ENCODE results near the gene TCIRG1. TPM values are rescaled to one million over a fixed set of nuclear protein-coding genes. Genes with fewer than 3 reads are reported as not detected.
A peak's percentile ranks its signal among the peaks of the same experiment; 100 is the strongest.

Gene TCIRG1
- total and polyA plus RNA-seq, 4 donors: 32.2 to 96.1 (median 44.5) TPM

DNA sequence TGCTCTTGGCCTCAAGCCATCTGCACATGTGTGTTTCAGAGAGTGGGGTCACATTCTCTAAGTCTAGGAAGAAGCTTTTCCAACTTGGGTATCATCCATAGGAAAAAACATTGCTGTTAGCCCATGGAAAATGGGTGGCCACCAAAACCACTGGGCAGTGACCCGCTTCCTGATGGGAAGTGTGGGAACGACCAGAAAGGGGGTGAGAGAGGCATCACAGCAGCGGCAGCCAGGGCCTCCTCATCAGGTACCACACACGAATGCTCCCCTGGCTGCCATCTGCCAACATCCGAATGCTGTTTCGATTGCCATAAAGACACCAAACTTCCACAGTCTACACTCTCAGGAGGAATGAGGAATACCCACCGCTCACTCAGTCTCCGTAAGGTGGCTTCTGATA is 42.0 kb downstream of the TCIRG1 start:
- peaks cover 0 to 25% (median 13%) of the 10 kb centered on the region in 4 donors for H3K4me1 ChIP-seq (ENCODE audit: control insufficient read depth in 4 of 4, insufficient read depth in 4 of 4, low read length in 3 of 4)
- no peak overlapping the region for H3K9ac ChIP-seq (ENCODE audit: low read depth in 1 of 2, low read length in 2 of 2)
- no peak for DNase-seq (ENCODE audit: low spot score)
- H3K36me3 ChIP-seq (ENCODE audit: control insufficient read depth in 4 of 4, insufficient read depth in 3 of 4, low read depth in 1 of 4, low read length in 3 of 4): peaks cover 3 to 7% (median 4%) of the 10 kb centered on the region in 4 donors
- WGBS: 95% methylated on average over 8 of the region's 8 CpGs
- H3K27ac ChIP-seq (ENCODE audit: low read depth in 1 of 2, low read length in 2 of 2): no peak overlapping the region
- no peak for TF ChIP-seq YY1 (IDR thresholded peaks at IDR 0.05)
- TF ChIP-seq, protein P1, sequence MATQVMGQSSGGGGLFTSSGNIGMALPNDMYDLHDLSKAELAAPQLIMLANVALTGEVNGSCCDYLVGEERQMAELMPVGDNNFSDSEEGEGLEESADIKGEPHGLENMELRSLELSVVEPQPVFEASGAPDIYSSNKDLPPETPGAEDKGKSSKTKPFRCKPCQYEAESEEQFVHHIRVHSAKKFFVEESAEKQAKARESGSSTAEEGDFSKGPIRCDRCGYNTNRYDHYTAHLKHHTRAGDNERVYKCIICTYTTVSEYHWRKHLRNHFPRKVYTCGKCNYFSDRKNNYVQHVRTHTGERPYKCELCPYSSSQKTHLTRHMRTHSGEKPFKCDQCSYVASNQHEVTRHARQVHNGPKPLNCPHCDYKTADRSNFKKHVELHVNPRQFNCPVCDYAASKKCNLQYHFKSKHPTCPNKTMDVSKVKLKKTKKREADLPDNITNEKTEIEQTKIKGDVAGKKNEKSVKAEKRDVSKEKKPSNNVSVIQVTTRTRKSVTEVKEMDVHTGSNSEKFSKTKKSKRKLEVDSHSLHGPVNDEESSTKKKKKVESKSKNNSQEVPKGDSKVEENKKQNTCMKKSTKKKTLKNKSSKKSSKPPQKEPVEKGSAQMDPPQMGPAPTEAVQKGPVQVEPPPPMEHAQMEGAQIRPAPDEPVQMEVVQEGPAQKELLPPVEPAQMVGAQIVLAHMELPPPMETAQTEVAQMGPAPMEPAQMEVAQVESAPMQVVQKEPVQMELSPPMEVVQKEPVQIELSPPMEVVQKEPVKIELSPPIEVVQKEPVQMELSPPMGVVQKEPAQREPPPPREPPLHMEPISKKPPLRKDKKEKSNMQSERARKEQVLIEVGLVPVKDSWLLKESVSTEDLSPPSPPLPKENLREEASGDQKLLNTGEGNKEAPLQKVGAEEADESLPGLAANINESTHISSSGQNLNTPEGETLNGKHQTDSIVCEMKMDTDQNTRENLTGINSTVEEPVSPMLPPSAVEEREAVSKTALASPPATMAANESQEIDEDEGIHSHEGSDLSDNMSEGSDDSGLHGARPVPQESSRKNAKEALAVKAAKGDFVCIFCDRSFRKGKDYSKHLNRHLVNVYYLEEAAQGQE (IDR thresholded peaks at IDR 0.05): no peak
- TF ChIP-seq RXRA (IDR thresholded peaks at IDR 0.05): no peak
- TF ChIP-seq, protein P2, sequence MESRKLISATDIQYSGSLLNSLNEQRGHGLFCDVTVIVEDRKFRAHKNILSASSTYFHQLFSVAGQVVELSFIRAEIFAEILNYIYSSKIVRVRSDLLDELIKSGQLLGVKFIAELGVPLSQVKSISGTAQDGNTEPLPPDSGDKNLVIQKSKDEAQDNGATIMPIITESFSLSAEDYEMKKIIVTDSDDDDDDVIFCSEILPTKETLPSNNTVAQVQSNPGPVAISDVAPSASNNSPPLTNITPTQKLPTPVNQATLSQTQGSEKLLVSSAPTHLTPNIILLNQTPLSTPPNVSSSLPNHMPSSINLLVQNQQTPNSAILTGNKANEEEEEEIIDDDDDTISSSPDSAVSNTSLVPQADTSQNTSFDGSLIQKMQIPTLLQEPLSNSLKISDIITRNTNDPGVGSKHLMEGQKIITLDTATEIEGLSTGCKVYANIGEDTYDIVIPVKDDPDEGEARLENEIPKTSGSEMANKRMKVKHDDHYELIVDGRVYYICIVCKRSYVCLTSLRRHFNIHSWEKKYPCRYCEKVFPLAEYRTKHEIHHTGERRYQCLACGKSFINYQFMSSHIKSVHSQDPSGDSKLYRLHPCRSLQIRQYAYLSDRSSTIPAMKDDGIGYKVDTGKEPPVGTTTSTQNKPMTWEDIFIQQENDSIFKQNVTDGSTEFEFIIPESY (IDR thresholded peaks at IDR 0.05): no peak
- TF ChIP-seq FOXA2 (IDR thresholded peaks at IDR 0.05): no peak
- TF ChIP-seq FOXA1 (IDR thresholded peaks at IDR 0.05): no peak
- no peak for TF ChIP-seq EGR1 (IDR thresholded peaks at IDR 0.05; ENCODE audit: low read depth in 2 of 2)
- TF ChIP-seq HNF4G (IDR thresholded peaks at IDR 0.05): no peak
- TF ChIP-seq, protein P3, sequence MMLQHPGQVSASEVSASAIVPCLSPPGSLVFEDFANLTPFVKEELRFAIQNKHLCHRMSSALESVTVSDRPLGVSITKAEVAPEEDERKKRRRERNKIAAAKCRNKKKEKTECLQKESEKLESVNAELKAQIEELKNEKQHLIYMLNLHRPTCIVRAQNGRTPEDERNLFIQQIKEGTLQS (IDR thresholded peaks at IDR 0.05): no peak
- no peak for TF ChIP-seq SP1 (IDR thresholded peaks at IDR 0.05)
- no peak for TF ChIP-seq NR2F2 (IDR thresholded peaks at IDR 0.05)
- no peaks in the 10 kb centered on the region for H3K27me3 ChIP-seq (ENCODE audit: control insufficient read depth in 4 of 4, insufficient read depth in 4 of 4, low read length in 3 of 4)
- no peaks in the 10 kb centered on the region for H3K9me3 ChIP-seq (ENCODE audit: control insufficient read depth in 4 of 4, low read length in 3 of 4)
- H3K4me3 ChIP-seq (ENCODE audit: low read depth in 1 of 3, low read length in 3 of 3): no peak overlapping the region

DNA sequence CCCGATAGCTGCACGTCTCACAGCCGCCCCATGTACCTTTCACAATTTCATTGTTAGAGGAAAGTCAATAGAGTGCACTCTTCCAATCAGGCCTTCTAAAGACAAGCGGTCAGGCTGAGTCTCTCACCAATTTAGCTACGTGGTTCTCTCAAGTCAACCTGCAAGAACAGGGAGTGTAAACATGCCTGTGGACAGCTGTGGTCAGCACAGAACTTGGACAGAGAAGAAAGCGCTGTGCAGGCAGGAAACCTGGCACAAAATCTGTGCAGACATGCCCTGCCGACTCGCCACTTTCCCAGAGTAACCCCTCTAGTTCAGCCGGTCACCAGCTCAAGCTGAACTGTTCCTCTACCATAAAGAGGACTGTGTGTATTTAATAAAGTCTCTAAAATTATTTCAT is 42.9 kb downstream of the TCIRG1 start:
- Histone ChIP-seq H3K9ac (ENCODE audit: low read depth in 1 of 2, low read length in 2 of 2) (no peak overlapping the region), H3K36me3 (ENCODE audit: control insufficient read depth in 4 of 4, insufficient read depth in 3 of 4, low read depth in 1 of 4, low read length in 3 of 4) (peaks cover 3 to 7% (median 4%) of the 10 kb centered on the region in 4 donors), H3K4me1 (ENCODE audit: control insufficient read depth in 4 of 4, insufficient read depth in 4 of 4, low read length in 3 of 4) (peaks cover 0 to 20% (median 11%) of the 10 kb centered on the region in 4 donors), H3K4me3 (ENCODE audit: low read depth in 1 of 3, low read length in 3 of 3) (no peak overlapping the region), H3K27ac (ENCODE audit: low read depth in 1 of 2, low read length in 2 of 2) (no peak overlapping the region), H3K27me3 (ENCODE audit: control insufficient read depth in 4 of 4, insufficient read depth in 4 of 4, low read length in 3 of 4) (no peaks in the 10 kb centered on the region), H3K9me3 (ENCODE audit: control insufficient read depth in 4 of 4, low read length in 3 of 4) (no peaks in the 10 kb centered on the region)
- 35% methylated on average over 9 of the region's 9 CpGs for WGBS
- DNase-seq (ENCODE audit: low spot score): no peak
- TF ChIP-seq EGR1 (IDR thresholded peaks at IDR 0.05; ENCODE audit: low read depth in 2 of 2) (no peak), FOXA2 (IDR thresholded peaks at IDR 0.05) (peak; percentile 73), RAD21 (IDR thresholded peaks at IDR 0.05) (peak in 1 of 2 donors; percentile 58), RXRA (IDR thresholded peaks at IDR 0.05) (peak; percentile 32 to 53), HNF4A (conservative IDR thresholded peaks at IDR 0.05) (peak in 1 of 2 donors; percentile 38), NR2F2 (IDR thresholded peaks at IDR 0.05) (no peak)
- TF ChIP-seq, protein P2 (IDR thresholded peaks at IDR 0.05): no peak
